GM21529 (cell line): ENCODE data around the gene KIF21A.

Experiments
- ATAC-seq: cut with Tn5 transposase; IDR thresholded peaks from one replicate; pipeline ENCODE4 v1.9.1; 2021; ENCODE audit not compliant: unreplicated experiment

Gene KIF21A

GRCh38 chr12:39389399-39390150, 53.3 kb downstream of the KIF21A start:
- no peak for ATAC-seq

- ATAC-seq: no peak
Observed at GRCh38 chr12:39386335-39386734, 56.6 kb downstream of the KIF21A start.

GRCh38 chr12:39383114-39383513, 59.8 kb downstream of the KIF21A start:
- ATAC-seq: no peak

GRCh38 chr12:39380090-39380489, 62.8 kb downstream of the KIF21A start:
- ATAC-seq: no peak

- ATAC-seq: no peak
Observed at GRCh38 chr12:39378341-39378740, 64.6 kb downstream of the KIF21A start.

- ATAC-seq: no peak
Observed at GRCh38 chr12:39375206-39375808, 67.6 kb downstream of the KIF21A start.

- ATAC-seq: peak; percentile 84
Observed at GRCh38 chr12:39372929-39373328, 70.0 kb downstream of the KIF21A start.

- ATAC-seq: no peak
Observed at GRCh38 chr12:39372204-39372925, 70.6 kb downstream of the KIF21A start.

GRCh38 chr12:39369756-39370155, 73.2 kb downstream of the KIF21A start:
- peak; percentile 41 for ATAC-seq

- ATAC-seq: no peak
Observed at GRCh38 chr12:39368891-39369290, 74.0 kb downstream of the KIF21A start.

GRCh38 chr12:39368096-39368495, 74.8 kb downstream of the KIF21A start:
- no peak for ATAC-seq

GRCh38 chr12:39367494-39367893, 75.4 kb downstream of the KIF21A start:
- no peak for ATAC-seq

GRCh38 chr12:39365364-39366001, 77.4 kb downstream of the KIF21A start:
- ATAC-seq: no peak

- ATAC-seq: no peak
Observed at GRCh38 chr12:39364196-39364595, 78.7 kb downstream of the KIF21A start.

GRCh38 chr12:39359645-39360044, 83.3 kb downstream of the KIF21A start:
- ATAC-seq: no peak

GRCh38 chr12:39357041-39357440, 85.9 kb downstream of the KIF21A start:
- no peak for ATAC-seq

- ATAC-seq: peak; percentile 54
Observed at GRCh38 chr12:39355841-39356240, 87.1 kb downstream of the KIF21A start.

- no peak for ATAC-seq
Observed at GRCh38 chr12:39354955-39355354, 88.0 kb downstream of the KIF21A start.

- no peak for ATAC-seq
Observed at GRCh38 chr12:39352471-39353017, 90.4 kb downstream of the KIF21A start.

GRCh38 chr12:39351153-39351552, 91.8 kb downstream of the KIF21A start:
- no peak for ATAC-seq

GRCh38 chr12:39348941-39349626, 93.8 kb downstream of the KIF21A start:
- no peak for ATAC-seq
